22Rv1 (cell line): Measurements from ENCODE around the gene ZCCHC13.
"Not testable (repeated sequence)": the region's sequence is repeated elsewhere in the genome, so short reads cannot be mapped to it uniquely, and the experiment has no call there.

Source experiments
- H3K27ac ChIP-seq: fragments of 450-650 bp; 2 replicates; pipeline ENCODE4 v1.5.1; 2017
- ZFX ChIP-seq: fragments of 450-650 bp; IDR thresholded peaks from 2 replicates; pipeline ENCODE4 v1.6.1; 2017; ENCODE audit warnings: antibody characterized with exemption, borderline replicate concordance
- TF ChIP-seq, protein P1 (sequence below): fragments of 450-650 bp; IDR thresholded peaks from 2 replicates; pipeline ENCODE4 v1.5.1; 2017; ENCODE audit warnings: mild to moderate bottlenecking

ZCCHC13 gene

DNA sequence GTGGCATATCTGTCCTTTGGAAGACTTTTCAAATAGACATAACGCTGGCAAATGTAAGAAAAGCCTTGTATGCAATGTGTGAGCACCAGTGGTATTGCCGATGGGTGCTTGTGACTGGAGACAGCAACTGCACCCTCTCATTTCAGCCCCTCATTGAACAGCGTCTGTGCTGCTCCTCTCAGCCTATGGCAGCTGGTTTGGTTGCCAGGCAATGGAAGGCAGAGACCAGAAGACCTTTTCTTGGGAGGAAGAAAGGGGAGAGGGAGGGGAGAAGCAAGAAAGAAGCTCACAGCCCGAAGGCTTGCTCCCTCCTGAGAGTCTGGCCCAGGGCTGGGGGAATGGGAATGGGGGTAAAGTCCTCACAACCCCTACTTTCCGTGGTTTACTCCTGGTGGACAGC, 20.2 kb downstream of the ZCCHC13 start:
- no peak for TF ChIP-seq ZFX
- TF ChIP-seq, protein P1, sequence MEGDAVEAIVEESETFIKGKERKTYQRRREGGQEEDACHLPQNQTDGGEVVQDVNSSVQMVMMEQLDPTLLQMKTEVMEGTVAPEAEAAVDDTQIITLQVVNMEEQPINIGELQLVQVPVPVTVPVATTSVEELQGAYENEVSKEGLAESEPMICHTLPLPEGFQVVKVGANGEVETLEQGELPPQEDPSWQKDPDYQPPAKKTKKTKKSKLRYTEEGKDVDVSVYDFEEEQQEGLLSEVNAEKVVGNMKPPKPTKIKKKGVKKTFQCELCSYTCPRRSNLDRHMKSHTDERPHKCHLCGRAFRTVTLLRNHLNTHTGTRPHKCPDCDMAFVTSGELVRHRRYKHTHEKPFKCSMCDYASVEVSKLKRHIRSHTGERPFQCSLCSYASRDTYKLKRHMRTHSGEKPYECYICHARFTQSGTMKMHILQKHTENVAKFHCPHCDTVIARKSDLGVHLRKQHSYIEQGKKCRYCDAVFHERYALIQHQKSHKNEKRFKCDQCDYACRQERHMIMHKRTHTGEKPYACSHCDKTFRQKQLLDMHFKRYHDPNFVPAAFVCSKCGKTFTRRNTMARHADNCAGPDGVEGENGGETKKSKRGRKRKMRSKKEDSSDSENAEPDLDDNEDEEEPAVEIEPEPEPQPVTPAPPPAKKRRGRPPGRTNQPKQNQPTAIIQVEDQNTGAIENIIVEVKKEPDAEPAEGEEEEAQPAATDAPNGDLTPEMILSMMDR = no peak
- no peak overlapping the region for H3K27ac ChIP-seq

DNA sequence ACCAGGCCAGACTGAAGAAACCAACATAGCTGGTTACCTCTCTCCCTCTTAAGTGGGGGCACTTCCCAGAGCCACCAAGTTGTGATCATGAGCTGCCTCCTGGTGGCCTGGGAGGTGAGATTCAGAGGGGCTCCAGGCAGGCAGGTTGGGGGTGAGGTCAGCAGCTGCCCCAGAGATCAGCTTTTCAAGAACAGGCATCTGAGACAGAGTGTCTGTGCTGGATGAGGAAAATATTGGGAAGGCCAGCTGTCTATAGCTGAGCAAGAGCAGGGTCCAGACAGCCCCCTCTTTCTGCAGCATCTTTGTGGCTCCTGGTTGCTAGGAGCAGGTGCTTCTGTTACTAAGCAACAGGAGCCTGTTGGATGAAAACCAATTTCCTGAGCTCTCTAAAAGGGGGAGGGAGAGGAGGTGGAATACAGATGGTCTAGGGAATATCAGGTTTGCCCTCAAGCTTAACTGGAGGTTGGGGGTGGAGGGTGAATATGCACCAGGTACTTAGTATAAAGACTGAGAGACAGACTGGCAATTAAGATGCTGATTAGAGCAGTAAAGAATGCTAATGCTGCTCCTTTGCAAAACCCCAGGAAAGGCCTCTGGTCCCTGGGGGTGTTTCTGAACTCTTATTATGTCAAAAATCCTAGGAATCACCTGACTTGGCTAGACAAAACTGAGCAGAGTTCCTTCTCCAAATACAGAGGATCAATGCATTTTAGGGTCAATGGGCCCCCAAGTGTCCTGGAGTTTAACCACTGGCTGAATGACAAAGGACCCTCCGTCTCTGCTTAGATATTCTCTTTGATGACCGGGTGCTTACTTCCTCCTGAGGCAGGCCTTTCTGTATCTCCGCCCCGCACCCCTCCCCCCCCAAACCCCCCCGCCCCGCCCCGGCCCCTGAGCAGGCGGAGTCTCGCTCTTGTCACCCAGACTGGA, 21.4 kb downstream of the ZCCHC13 start:
- H3K27ac ChIP-seq = no peak overlapping the region
- TF ChIP-seq ZFX = no peak
- TF ChIP-seq, protein P1 = no peak

DNA sequence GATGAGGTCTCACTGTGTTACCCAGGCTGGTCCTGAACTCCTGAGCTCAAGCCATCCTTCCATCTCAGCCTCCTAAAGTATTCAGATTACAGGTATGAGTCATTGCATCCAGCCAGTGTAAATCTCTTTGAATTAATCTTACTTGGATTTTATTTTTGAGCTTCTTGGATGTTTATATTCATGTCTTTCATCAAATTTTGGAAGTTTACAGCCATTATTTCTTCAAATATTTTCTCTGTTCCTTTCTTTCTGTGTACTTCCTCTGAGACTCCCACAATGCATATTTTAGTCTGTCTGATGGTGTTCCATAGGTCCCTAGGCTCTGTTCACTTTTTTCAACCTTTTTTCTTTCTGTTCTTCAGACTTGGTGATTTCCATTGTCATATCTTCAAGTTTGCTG, 34.9 kb downstream of the ZCCHC13 start:
- TF ChIP-seq, protein P1 = no peak
- TF ChIP-seq ZFX = no peak
- H3K27ac ChIP-seq = no peak overlapping the region

DNA sequence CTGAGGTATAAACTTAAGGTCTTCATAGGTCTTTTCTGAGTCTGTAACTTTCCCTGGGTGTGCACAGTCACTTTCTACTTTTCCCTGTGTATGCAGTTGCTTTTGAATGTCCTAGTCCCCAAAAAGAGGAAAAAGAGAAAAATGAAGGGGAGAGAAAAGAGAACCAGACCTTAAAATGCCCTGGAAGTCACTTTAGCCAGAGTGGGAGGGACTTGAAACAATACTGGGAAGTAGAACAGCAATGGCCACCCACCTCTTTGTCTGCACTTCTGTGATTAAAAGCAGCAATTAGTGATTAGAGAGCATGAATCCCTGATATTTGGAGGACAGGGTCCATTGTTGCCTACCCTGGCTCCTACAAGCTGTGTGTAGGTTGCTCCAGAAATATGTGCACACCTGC, 36.1 kb downstream of the ZCCHC13 start:
- TF ChIP-seq, protein P1 = no peak
- TF ChIP-seq ZFX = no peak
- no peak overlapping the region for H3K27ac ChIP-seq

DNA sequence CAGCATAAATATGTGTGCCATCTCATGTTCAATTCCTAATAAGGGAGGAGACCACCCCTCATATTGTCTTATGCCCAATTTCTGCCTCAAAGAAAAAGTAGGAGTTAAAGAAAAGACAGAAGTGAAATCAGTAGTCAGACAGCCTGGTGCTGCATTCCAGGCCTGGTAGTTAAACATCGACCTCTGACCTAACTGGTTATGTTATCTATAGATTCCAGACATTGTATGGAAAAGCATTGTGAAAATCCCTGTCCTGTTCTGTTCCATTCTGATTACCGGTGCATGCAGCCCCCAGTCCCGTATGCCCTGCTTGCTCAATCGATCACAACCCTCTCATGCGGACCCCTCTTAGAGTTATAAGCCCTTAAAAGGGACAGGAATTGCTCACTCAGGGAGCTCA, 38.2 kb downstream of the ZCCHC13 start:
- not testable (repeated sequence) for H3K27ac ChIP-seq

DNA sequence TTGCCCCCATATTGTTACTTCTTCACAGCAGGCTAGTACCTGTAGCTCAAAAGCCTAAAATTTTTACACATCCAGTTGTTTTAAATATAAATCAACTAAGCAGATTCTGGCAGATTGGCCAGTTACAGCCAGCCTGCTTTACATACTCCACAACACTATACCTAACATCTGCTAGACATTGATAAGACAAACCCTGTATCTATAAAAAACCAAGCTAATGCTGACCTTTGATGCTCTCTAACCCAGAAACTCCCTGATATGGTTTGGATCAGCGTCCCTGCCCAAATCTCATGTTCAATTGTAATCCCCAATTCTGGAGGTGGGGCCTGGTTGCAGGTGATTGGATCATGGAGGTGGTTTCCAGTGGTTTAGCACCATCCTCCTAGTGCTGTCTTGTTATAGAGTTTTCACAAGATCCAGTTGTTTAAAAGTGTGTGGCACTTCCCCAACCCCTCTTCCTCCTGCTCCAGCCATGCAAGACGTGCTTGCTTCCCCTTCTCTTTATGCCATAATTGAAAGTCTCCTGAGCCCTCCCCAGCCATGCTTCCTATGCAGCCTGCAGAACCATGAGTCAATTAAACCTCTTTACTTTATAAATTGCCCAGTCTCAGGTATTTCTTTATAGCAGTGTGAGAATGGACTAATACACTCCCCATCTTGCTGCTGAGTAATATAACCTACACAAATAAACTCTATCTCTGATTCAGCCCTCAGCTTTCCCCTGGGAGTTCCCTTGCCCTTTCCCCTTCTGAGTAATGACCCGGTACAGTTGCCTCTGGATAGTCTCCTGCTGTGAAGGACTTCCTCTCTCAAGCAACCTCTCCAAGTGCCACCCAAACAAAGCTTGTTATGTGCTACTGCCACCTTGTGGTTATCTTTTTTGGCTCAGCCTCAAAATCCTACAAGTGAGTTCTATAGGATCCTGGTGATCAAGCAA, 39.6 kb downstream of the ZCCHC13 start:
- H3K27ac ChIP-seq = no peak overlapping the region
- TF ChIP-seq, protein P1 = peak; percentile 61
- no peak for TF ChIP-seq ZFX

DNA sequence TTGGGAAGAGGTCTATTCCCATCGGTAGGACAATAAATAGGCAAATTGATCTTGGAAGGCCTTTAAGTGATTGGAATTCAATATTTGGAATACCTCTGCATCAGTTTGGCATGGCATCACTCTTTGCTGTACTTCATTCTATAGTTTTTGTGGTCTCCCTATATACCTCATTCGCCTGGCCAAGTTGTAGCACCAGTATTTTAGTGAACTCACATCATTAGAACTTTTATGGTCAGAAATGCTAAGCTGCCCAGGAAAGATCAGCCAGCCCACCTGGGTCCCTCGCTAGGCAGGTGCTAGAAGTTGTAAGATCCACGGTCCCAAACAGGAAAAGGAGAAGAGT, 40.3 kb downstream of the ZCCHC13 start:
- no peak overlapping the region for H3K27ac ChIP-seq
- TF ChIP-seq, protein P1 = 0 out of 2 replicates have a peak, but pooled peaks have one; percentile 22
- no peak for TF ChIP-seq ZFX
